CD4-positive, alpha-beta T cell (primary cell): ENCODE data around the gene PIMREG. TPM values are rescaled to one million over a fixed set of nuclear protein-coding genes. Genes with fewer than 3 reads are reported as not detected.
"Not testable (repeated sequence)": the region's sequence is repeated elsewhere in the genome, so short reads cannot be mapped to it uniquely, and the experiment has no call there.

ENCODE experiments used
- ATAC-seq: fragments of 200-7000 bp; cut with Tn5 transposase; one replicate; pipeline ENCODE4 v1.10.0; 2022; ENCODE audit warnings: mild to moderate bottlenecking; ENCODE audit not compliant: poor library complexity
- CTCF ChIA-PET: fragments of 350-600 bp; sonication (Branson Sonifier 250); formaldehyde crosslinking; loops from one replicate; lab custom pipeline; 2021; ENCODE audit warnings: antibody characterized with exemption, inconsistent platforms; lab: Charles Lee
- POLR2A ChIA-PET: fragments of 350-600 bp; sonication (Branson Sonifier 250); formaldehyde crosslinking; loops from one replicate; lab custom pipeline; 2021; ENCODE audit warnings: antibody characterized with exemption, inconsistent platforms; lab: Charles Lee
- DNase-seq, 14 experiments: peaks; one replicate each; pipeline ENCODE4 v3.0.0-alpha.2; 2013 to 2020; ENCODE audit warnings: mixed read lengths in 2 of 14
- H3K27ac ChIP-seq, 2 donors: one replicate each; pipeline versions ENCODE4 v1.5.1 to v1.7.0; 2013; ENCODE audit warnings: low read length in 2 of 2, low read depth in 1 of 2, mild to moderate bottlenecking in 1 of 2
- H3K27me3 ChIP-seq, 2 experiments: 1 replicate in 1 of 2; 2 replicates in 1 of 2; pipeline versions ENCODE4 v1.6.1 to v1.7.0; 2013; ENCODE audit warnings: low read length in 2 of 2, control low read depth in 1 of 2, mild to moderate bottlenecking in 1 of 2, moderate library complexity in 1 of 2; ENCODE audit not compliant: insufficient read depth in 2 of 2, control insufficient read depth in 1 of 2
- H3K36me3 ChIP-seq: one replicate; pipeline ENCODE4 v1.6.1; 2013; ENCODE audit warnings: low read length, control low read depth; ENCODE audit not compliant: insufficient read depth
- H3K4me1 ChIP-seq: one replicate; pipeline ENCODE4 v1.6.1; 2013; ENCODE audit warnings: low read length, control low read depth; ENCODE audit not compliant: insufficient read depth
- H3K4me3 ChIP-seq: one replicate; pipeline ENCODE4 v1.5.1; 2013; ENCODE audit warnings: mild to moderate bottlenecking, low read length, moderate library complexity
- H3K9me3 ChIP-seq, 2 experiments: 1 replicate in 1 of 2; 2 replicates in 1 of 2; pipeline versions ENCODE4 v1.6.1 to v1.7.0; 2013; ENCODE audit warnings: low read length in 2 of 2, mild to moderate bottlenecking in 2 of 2, control low read depth in 1 of 2, moderate library complexity in 1 of 2; ENCODE audit not compliant: control insufficient read depth in 1 of 2, insufficient read depth in 1 of 2
- H3K27ac Mint-ChIP-seq: one replicate; pipeline ENCODE4 v1.8.0; 2020; ENCODE audit warnings: mixed read lengths
- H3K27me3 Mint-ChIP-seq: one replicate; pipeline ENCODE4 v1.8.0; 2021; ENCODE audit warnings: mixed read lengths
- H3K36me3 Mint-ChIP-seq: one replicate; pipeline ENCODE4 v1.8.0; 2021; ENCODE audit warnings: low read depth, mixed read lengths
- H3K4me1 Mint-ChIP-seq: one replicate; pipeline ENCODE4 v1.8.0; 2021; ENCODE audit warnings: low read depth, mixed read lengths
- H3K4me3 Mint-ChIP-seq: one replicate; pipeline ENCODE4 v1.8.0; 2020; ENCODE audit warnings: mild to moderate bottlenecking, mixed read lengths
- H3K9me3 Mint-ChIP-seq: one replicate; pipeline ENCODE4 v1.8.0; 2020; ENCODE audit warnings: mixed read lengths
- intact Hi-C, 2 experiments: fragments of 100-400 bp; cut with DNase I in 1 of 2; cut with micrococcal nuclease in 1 of 2; formaldehyde crosslinking; loops; one replicate each; pipeline versions ENCODE4 v1.15.1 to v1.9.0; 2023 to 2025; cut with DNase I, micrococcal nuclease
- total RNA-seq, 174 experiments: library from RNA in 2 of 174; stranded (reverse) in 2 of 174; gene quantifications; one replicate each; pipeline ENCODE4 v1.2.3 and lab custom pipeline; 2021 to 2026
- TF ChIP-seq, protein P1 (sequence below): fragments of 200-600 bp; IDR thresholded peaks from one replicate; pipeline ENCODE4 v1.8.0; 2022; ENCODE audit warnings: antibody characterized with exemption, mild to moderate bottlenecking

The PIMREG gene
- total RNA-seq, 2 experiments from 2014 or later, result not detected

DNA sequence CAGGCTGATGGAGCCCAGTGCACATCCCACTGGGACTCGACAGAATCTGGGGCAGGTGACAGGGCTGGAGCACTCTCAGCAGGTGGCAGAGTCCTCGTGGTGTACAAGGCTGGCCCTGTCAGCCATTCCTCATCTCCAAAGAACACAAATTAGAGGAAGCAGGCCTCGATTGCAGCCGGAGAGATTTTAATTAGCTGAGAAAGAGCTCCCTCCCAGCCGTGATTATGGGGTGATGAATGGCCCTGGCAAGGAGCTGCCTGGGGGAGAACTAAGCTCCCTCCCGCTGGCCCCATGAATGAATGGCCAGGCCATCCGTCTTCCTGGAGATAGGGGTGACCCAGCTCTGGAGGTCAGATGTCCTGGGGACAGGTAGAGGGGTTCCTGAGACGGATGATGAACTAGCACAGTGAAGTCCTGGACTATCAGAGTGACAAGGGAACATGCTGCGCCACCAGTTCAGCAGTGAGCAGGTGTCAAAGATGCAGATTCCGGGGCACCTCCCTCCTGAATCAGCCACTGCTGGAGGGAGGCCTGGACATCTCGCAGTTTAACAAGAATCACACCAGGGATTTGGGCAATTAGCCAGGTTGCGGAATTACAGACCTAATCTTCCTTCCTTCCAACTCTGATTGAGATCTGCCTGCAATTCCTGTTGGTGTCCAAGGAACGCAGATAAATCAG is 35.5 kb downstream of the PIMREG start:
- ChIA-PET POLR2A (no interaction called here), CTCF (no interaction called here)
- H3K4me1 Mint-ChIP-seq, result no peaks in the 10 kb centered on the region
- Histone ChIP-seq H3K27me3 (no peaks in the 10 kb centered on the region), H3K9me3 (no peaks in the 10 kb centered on the region), H3K4me1 (no peaks in the 10 kb centered on the region), H3K36me3 (no peaks in the 10 kb centered on the region), H3K4me3 (no peak overlapping the region), H3K27ac (no peak overlapping the region)
- H3K36me3 Mint-ChIP-seq, result no peaks in the 10 kb centered on the region
- DNase-seq, result no peak
- TF ChIP-seq, protein P1, sequence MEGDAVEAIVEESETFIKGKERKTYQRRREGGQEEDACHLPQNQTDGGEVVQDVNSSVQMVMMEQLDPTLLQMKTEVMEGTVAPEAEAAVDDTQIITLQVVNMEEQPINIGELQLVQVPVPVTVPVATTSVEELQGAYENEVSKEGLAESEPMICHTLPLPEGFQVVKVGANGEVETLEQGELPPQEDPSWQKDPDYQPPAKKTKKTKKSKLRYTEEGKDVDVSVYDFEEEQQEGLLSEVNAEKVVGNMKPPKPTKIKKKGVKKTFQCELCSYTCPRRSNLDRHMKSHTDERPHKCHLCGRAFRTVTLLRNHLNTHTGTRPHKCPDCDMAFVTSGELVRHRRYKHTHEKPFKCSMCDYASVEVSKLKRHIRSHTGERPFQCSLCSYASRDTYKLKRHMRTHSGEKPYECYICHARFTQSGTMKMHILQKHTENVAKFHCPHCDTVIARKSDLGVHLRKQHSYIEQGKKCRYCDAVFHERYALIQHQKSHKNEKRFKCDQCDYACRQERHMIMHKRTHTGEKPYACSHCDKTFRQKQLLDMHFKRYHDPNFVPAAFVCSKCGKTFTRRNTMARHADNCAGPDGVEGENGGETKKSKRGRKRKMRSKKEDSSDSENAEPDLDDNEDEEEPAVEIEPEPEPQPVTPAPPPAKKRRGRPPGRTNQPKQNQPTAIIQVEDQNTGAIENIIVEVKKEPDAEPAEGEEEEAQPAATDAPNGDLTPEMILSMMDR, result no peak
- ATAC-seq, result no peak
- H3K27ac Mint-ChIP-seq, result no peak overlapping the region
- no peaks in the 10 kb centered on the region for H3K27me3 Mint-ChIP-seq
- H3K9me3 Mint-ChIP-seq, result no peaks in the 10 kb centered on the region
- intact Hi-C loops, result loop anchor here in 1 of 2 experiments (10.0 kb wide), 2 partner anchors 245 to 525 kb away; no protein-coding TSS in a partner anchor
- no peak overlapping the region for H3K4me3 Mint-ChIP-seq

GRCh38 chr17:6480303-6480675 is 36.0 kb downstream of the PIMREG start:
- Mint-ChIP-seq H3K27ac (no peak overlapping the region), H3K27me3 (no peaks in the 10 kb centered on the region), H3K9me3 (no peaks in the 10 kb centered on the region), H3K4me1 (no peaks in the 10 kb centered on the region), H3K4me3 (no peak overlapping the region), H3K36me3 (no peaks in the 10 kb centered on the region)
- Histone ChIP-seq H3K27ac (no peak overlapping the region), H3K36me3 (no peaks in the 10 kb centered on the region), H3K4me3 (no peak overlapping the region), H3K4me1 (no peaks in the 10 kb centered on the region), H3K9me3 (no peaks in the 10 kb centered on the region), H3K27me3 (no peaks in the 10 kb centered on the region)
- TF ChIP-seq, protein P1, result no peak
- ATAC-seq, result no peak
- intact Hi-C loops, result loop anchor here in 1 of 2 experiments (10.0 kb wide), 1 partner anchor 245 kb away; no protein-coding TSS in a partner anchor
- CTCF ChIA-PET, result no interaction called here
- no peak for DNase-seq
- POLR2A ChIA-PET, result no interaction called here

DNA sequence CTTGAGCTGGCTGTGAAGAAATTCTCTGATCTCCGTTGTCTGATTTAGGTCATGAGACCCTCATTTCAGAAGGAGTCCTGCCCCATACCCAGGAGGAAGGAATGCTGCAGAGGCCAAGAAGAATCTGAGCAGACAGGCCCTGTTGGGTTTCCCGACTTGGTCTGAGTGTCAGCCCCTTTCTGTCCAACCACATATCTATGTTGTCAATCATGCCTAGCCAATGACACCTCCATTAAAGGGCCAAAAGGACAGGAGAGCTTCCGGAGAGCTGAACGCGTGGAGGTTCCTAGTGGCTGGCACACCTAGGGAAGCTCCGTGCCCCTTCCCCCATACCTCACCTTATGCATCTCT is 37.8 kb downstream of the PIMREG start:
- H3K4me3 ChIP-seq, result no peak overlapping the region
- Mint-ChIP-seq H3K9me3 (no peaks in the 10 kb centered on the region), H3K4me1 (no peaks in the 10 kb centered on the region), H3K4me3 (no peak overlapping the region), H3K36me3 (no peaks in the 10 kb centered on the region), H3K27me3 (no peaks in the 10 kb centered on the region), H3K27ac (no peak overlapping the region)
- POLR2A ChIA-PET, result no interaction called here
- no peaks in the 10 kb centered on the region for H3K4me1 ChIP-seq
- CTCF ChIA-PET, result interaction anchor here (1.8 kb wide), 1 partner anchor 9 kb away, joined by 6 read pairs; no protein-coding TSS in a partner anchor
- intact Hi-C loops, result loop anchor here in 1 of 2 experiments (10.0 kb wide), 1 partner anchor 243 kb away; no protein-coding TSS in a partner anchor
- H3K27ac ChIP-seq, result no peak overlapping the region
- H3K9me3 ChIP-seq, result no peaks in the 10 kb centered on the region
- no peaks in the 10 kb centered on the region for H3K36me3 ChIP-seq
- TF ChIP-seq, protein P1, result no peak
- DNase-seq (no peak), ATAC-seq (no peak)
- H3K27me3 ChIP-seq, result peaks cover 0 to 5% of the 10 kb centered on the region in 2 experiments

DNA sequence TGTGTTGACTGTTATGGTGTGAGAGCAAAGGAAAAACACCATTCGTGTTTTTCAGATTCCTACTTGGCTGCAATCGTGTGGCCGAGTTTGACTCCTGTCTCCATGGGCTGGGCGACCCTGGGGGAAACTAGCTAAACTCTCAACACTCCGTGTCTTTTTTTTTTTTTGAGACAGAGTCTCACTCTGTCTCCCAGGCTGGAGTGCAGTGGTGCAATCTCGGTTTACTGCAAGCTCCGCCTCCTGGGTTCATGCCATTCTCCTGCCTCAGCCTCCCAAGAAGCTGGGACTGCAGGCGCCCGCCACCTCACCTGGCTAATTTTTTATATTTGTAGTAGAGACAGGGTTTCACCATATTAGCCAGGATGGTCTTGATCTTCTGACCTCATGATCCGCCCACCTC is 38.5 kb downstream of the PIMREG start:
- H3K27ac Mint-ChIP-seq, H3K4me3 Mint-ChIP-seq, ATAC-seq, H3K4me1 ChIP-seq, H3K9me3 Mint-ChIP-seq, H3K27me3 ChIP-seq, H3K4me3 ChIP-seq, H3K4me1 Mint-ChIP-seq, H3K36me3 ChIP-seq, H3K27ac ChIP-seq, H3K27me3 Mint-ChIP-seq, DNase-seq, H3K9me3 ChIP-seq, H3K36me3 Mint-ChIP-seq, POLR2A ChIA-PET: not testable (repeated sequence)
- CTCF ChIA-PET, result interaction anchor here (1.8 kb wide), 1 partner anchor 10 kb away, joined by 6 read pairs; no protein-coding TSS in a partner anchor
- intact Hi-C loops, result loop anchor here in 1 of 2 experiments (10.0 kb wide), 1 partner anchor 242 kb away; no protein-coding TSS in a partner anchor
